Suprapubic skin (tissue), 4 donors: ENCODE results near the gene TRIP12. TPM values are rescaled to one million over a fixed set of nuclear protein-coding genes. Genes with fewer than 3 reads are reported as not detected.
"Not testable (repeated sequence)": the region's sequence is repeated elsewhere in the genome, so short reads cannot be mapped to it uniquely, and the experiment has no call there.

ENCODE experiments used
- DNase-seq, 2 donors: peaks; one replicate each; pipeline ENCODE4 v3.0.0-alpha.2; 2019; ENCODE audit warnings: low spot score in 2 of 2
- H3K27ac ChIP-seq: fragments of 200-600 bp; sonication (generic); one replicate; pipeline ENCODE4 v1.5.1; 2019
- H3K27me3 ChIP-seq: fragments of 200-600 bp; sonication (generic); one replicate; pipeline ENCODE4 v1.5.1; 2019
- H3K36me3 ChIP-seq: fragments of 200-600 bp; sonication (generic); one replicate; pipeline ENCODE4 v1.5.1; 2019
- H3K4me1 ChIP-seq: fragments of 200-600 bp; sonication (generic); one replicate; pipeline ENCODE4 v1.5.1; 2019
- H3K4me3 ChIP-seq: fragments of 200-600 bp; sonication (generic); one replicate; pipeline ENCODE4 v1.5.1; 2019; ENCODE audit warnings: mild to moderate bottlenecking
- H3K9me3 ChIP-seq: fragments of 200-600 bp; sonication (generic); one replicate; pipeline ENCODE4 v1.5.1; 2019
- CTCF ChIP-seq, 2 donors: fragments of 200-600 bp in 1 of 2; fragments of 450-650 bp in 1 of 2; sonication (generic) in 1 of 2; IDR thresholded peaks; one replicate each; pipeline ENCODE4 v1.5.1; 2016 to 2019; ENCODE audit warnings: antibody characterized with exemption in 2 of 2, mild to moderate bottlenecking in 1 of 2, moderate library complexity in 1 of 2
- EP300 ChIP-seq: sonication (generic); formaldehyde crosslinking; IDR thresholded peaks from one replicate; pipeline ENCODE4 v1.6.1; 2017; ENCODE audit warnings: antibody characterized with exemption
- POLR2A ChIP-seq, 2 donors: fragments of 450-650 bp; IDR thresholded peaks; one replicate each; pipeline ENCODE4 v1.6.1; 2017; ENCODE audit warnings: antibody characterized with exemption in 2 of 2, mild to moderate bottlenecking in 2 of 2, moderate library complexity in 2 of 2
- POLR2AphosphoS5 ChIP-seq, 3 donors: sonication (generic); formaldehyde crosslinking; IDR thresholded peaks; one replicate each; pipeline ENCODE4 v1.6.1; 2017; ENCODE audit warnings: antibody characterized with exemption in 3 of 3
- WGBS: methylation state at CpG from one replicate; pipeline ENCODE4 v1.1.5; 2018; 5-methylcytosine and 5-hydroxymethylcytosine counted together
- total RNA-seq, 4 donors: library from RNA; depleted of rRNA; stranded (reverse); fragments of >200 nt; gene quantifications; one replicate each; pipeline ENCODE4 v1.1.0, GENCODE V29; 2016

The TRIP12 gene
- total RNA-seq, 4 donors from 2014 or later = 124 to 227 (median 143) TPM

DNA sequence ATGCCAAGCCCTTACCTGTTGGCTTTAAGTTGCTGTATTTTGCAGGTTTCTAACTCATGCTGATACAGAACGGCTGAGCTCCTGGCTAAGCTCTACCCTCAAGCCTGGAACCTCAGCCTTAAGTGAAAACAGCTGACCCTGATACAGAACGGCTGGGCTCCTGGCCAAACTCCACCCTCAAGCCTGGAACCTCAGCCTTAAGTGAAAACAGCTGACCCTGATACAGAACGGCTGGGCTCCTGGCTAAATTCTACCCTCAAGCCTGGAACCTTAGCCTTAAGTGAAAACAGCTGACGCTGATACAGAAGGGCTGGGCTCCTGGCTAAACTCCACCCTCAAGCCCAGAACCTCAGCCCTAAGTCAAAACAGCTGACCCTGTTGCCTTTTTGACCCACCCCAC, 189.9 kb downstream of the TRIP12 start:
- no peak overlapping the region for H3K4me3 ChIP-seq

DNA sequence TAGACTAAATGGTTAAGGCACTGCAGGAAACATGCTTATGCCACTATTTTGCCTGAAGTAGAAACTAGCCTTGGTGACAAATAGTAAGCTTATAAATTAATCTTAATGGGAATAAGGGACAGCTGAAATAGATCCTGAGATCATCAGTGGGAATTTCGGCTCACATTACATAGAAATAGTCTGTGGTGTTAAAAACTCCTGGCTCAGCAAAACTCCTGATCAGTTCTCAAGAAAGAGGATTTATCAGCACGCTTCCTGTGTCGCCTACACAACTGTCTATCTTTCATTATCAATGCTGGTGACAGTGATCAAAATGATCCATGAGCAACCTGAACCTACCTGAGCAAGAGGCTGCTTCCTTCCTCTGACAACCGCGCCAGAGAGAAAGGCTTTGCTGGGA, 190.4 kb downstream of the TRIP12 start:
- Histone ChIP-seq H3K9me3 (no peaks in the 10 kb centered on the region), H3K27me3 (no peaks in the 10 kb centered on the region), H3K4me3 (no peak overlapping the region), H3K4me1 (no peaks in the 10 kb centered on the region), H3K27ac (no peak overlapping the region), H3K36me3 (no peaks in the 10 kb centered on the region)
- DNase-seq = no peak
- TF ChIP-seq CTCF (IDR thresholded peaks at IDR 0.05) (no peak), EP300 (no peak), POLR2AphosphoS5 (IDR thresholded peaks at IDR 0.05) (no peak), POLR2A (IDR thresholded peaks at IDR 0.05) (no peak)
- WGBS = 79% methylated on average over 5 of the region's 5 CpGs

More for the DNA sequence above, 189.9 kb downstream of the TRIP12 start:
- Histone ChIP-seq H3K27me3 (no peaks in the 10 kb centered on the region), H3K9me3 (no peaks in the 10 kb centered on the region), H3K36me3 (no peaks in the 10 kb centered on the region), H3K4me1 (no peaks in the 10 kb centered on the region), H3K27ac (no peak overlapping the region)
- DNase-seq = no peak
- TF ChIP-seq POLR2AphosphoS5 (IDR thresholded peaks at IDR 0.05) (no peak), POLR2A (IDR thresholded peaks at IDR 0.05) (no peak), CTCF (IDR thresholded peaks at IDR 0.05) (no peak), EP300 (no peak)
- WGBS = 27% methylated on average over 4 of the region's 4 CpGs

DNA sequence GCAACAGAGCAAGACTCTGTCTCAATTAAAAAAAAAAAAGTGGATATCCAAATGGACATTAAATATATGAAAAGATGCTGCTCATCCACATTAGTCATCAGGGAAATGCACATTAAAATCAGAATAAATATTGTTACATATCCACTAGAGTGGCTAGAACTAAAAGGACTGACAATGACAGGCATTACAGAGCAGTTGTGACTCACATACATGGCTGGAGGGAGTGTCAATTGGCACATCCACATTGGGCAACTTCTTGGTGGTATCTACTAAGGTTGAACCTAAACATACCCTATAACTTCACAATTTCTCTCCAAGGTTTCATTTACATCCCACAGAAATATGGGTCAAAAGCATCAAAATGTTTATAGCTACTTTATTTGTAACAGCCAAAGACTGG, 193.4 kb downstream of the TRIP12 start:
- Histone ChIP-seq H3K4me3 (no peak overlapping the region), H3K4me1 (no peaks in the 10 kb centered on the region), H3K36me3 (no peaks in the 10 kb centered on the region), H3K9me3 (no peaks in the 10 kb centered on the region), H3K27me3 (no peaks in the 10 kb centered on the region), H3K27ac (no peak overlapping the region)
- DNase-seq = no peak
- no peak for TF ChIP-seq CTCF (IDR thresholded peaks at IDR 0.05)

DNA sequence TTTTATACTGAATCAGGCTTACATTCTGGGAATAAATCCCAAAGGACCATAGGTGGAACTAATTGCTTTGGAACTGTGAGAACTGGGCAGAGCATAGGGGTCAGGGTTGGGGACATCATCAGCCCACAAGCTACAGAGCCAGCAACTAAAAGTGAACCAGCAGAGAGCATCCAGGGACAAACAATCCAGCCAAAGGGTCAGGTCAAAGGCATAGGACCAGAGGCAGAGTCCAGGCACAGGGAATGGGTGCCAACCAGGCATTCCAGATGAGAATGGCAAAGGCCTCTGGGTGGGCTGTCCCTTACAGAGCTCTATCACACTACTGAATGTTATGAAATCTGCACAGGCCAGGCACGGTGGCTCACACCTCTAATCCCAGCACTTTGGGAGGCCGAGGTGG, 195.2 kb downstream of the TRIP12 start:
- Histone ChIP-seq H3K9me3 (no peaks in the 10 kb centered on the region), H3K27me3 (no peaks in the 10 kb centered on the region), H3K36me3 (no peaks in the 10 kb centered on the region), H3K4me3 (no peak overlapping the region), H3K4me1 (no peaks in the 10 kb centered on the region), H3K27ac (no peak overlapping the region)
- no peak for DNase-seq
- WGBS = 100% methylated on average over 1 of the region's 2 CpGs
- no peak for TF ChIP-seq POLR2AphosphoS5 (IDR thresholded peaks at IDR 0.05)
- no peak for TF ChIP-seq CTCF (IDR thresholded peaks at IDR 0.05)

DNA sequence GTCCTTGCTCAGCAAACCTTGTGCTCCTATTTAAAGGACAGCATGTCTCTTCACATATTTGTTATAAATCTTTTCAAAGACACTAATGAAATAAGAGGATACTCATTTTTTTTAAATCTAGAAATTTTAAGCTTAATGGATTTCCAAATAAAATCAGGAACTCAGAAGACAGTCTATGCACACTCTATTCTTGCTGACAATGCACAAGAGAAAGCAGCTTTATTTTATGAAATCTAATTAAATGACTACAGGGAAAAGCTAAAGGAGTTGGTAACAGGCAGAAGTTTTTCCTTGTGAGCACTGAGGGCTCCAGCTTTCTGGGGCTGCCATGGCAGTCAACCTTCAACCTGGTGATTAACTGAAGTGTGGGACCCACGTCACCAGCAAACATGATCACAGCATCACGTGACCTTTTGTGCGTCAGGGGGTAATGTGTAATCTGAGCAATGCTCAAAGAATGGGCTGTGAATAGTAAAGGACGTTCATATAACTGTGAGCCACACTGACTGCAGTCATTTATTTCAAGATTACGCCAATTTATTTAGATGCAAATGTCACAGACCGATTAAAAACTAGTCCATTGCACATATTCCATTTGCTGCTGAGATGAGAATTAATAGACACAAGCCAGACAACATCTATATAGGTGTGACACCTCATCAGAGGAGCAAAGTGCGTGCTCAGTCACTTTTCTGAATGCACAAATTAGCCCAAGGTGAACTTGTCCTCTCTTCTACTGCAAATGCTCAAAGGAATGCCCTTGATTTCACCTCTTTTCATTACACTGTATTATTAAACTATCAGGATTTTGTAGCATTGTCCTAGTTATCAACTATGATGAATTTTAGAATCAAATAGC, 195.9 kb downstream of the TRIP12 start:
- 69% methylated on average over 7 of the region's 7 CpGs for WGBS
- H3K4me1 ChIP-seq = no peaks in the 10 kb centered on the region
- no peak overlapping the region for H3K4me3 ChIP-seq
- no peaks in the 10 kb centered on the region for H3K27me3 ChIP-seq
- no peak for TF ChIP-seq CTCF (IDR thresholded peaks at IDR 0.05)
- no peak for TF ChIP-seq POLR2A (IDR thresholded peaks at IDR 0.05)
- no peak for TF ChIP-seq POLR2AphosphoS5 (IDR thresholded peaks at IDR 0.05)
- TF ChIP-seq EP300 = no peak
- H3K27ac ChIP-seq = no peak overlapping the region
- DNase-seq = no peak
- H3K36me3 ChIP-seq = no peaks in the 10 kb centered on the region
- no peaks in the 10 kb centered on the region for H3K9me3 ChIP-seq

GRCh38 chr2:229723192-229723591, 198.6 kb downstream of the TRIP12 start:
- not testable (repeated sequence) for H3K4me1 ChIP-seq, H3K36me3 ChIP-seq, H3K27me3 ChIP-seq, H3K9me3 ChIP-seq, DNase-seq, H3K4me3 ChIP-seq, H3K27ac ChIP-seq
- WGBS = 85% methylated on average over 3 of the region's 3 CpGs
